Small intestine (tissue), 7 donors: ENCODE measurements around the gene HDAC9. TPM values are rescaled to one million over a fixed set of nuclear protein-coding genes. Genes with fewer than 3 reads are reported as not detected.

Experiments used
- DNase-seq, 2 donors: peaks; one replicate each; pipeline versions ENCODE4 v3.0.0 to v3.0.0-alpha.2; 2013
- FAIRE-seq: peaks from 2 replicates; lab custom pipeline; 2012; peaks lifted over from hg19 to GRCh38; lab: Jason Lieb, UNC
- H3K27ac ChIP-seq, 3 donors: one replicate each; pipeline ENCODE4 v1.5.1; 2013; ENCODE audit warnings: low read length in 2 of 3, mild to moderate bottlenecking in 2 of 3, control low read depth in 1 of 3, inconsistent platforms in 1 of 3, low read depth in 1 of 3, moderate library complexity in 1 of 3
- H3K27me3 ChIP-seq, 3 donors: one replicate each; pipeline ENCODE4 v1.6.1; 2013; ENCODE audit warnings: low read length in 3 of 3, inconsistent platforms in 1 of 3; ENCODE audit not compliant: control insufficient read depth in 3 of 3, insufficient read depth in 3 of 3
- H3K36me3 ChIP-seq, 3 donors: one replicate each; pipeline ENCODE4 v1.6.1; 2013; ENCODE audit warnings: low read length in 3 of 3, inconsistent platforms in 1 of 3, low read depth in 1 of 3, mild to moderate bottlenecking in 1 of 3, moderate library complexity in 1 of 3; ENCODE audit not compliant: control insufficient read depth in 3 of 3, insufficient read depth in 2 of 3
- H3K4me1 ChIP-seq, 3 donors: one replicate each; pipeline ENCODE4 v1.6.1; 2013; ENCODE audit warnings: low read length in 2 of 3, inconsistent platforms in 1 of 3, low read depth in 1 of 3, mild to moderate bottlenecking in 1 of 3, moderate library complexity in 1 of 3; ENCODE audit not compliant: control insufficient read depth in 3 of 3, insufficient read depth in 2 of 3
- H3K4me3 ChIP-seq, 3 donors: one replicate each; pipeline ENCODE4 v1.5.1; 2013; ENCODE audit warnings: low read length in 3 of 3, control low read depth in 1 of 3, inconsistent platforms in 1 of 3, low read depth in 1 of 3, mild to moderate bottlenecking in 1 of 3, moderate library complexity in 1 of 3
- H3K9me3 ChIP-seq, 2 donors: one replicate each; pipeline ENCODE4 v1.6.1; 2013; ENCODE audit warnings: low read depth in 1 of 2, low read length in 1 of 2; ENCODE audit not compliant: control insufficient read depth in 2 of 2, insufficient read depth in 1 of 2
- WGBS, 3 donors: extraction: QIAGEN DNeasy Blood & Tissue Kit; methylation state at CpG; one replicate each; pipeline ENCODE4 v1.1.7; 2013; 5-methylcytosine and 5-hydroxymethylcytosine counted together
- polyA plus RNA-seq, 4 donors: library from polyadenylated mRNA; stranded (reverse) in 3 of 4; unstranded in 1 of 4; fragments of 200-250 nt in 3 of 4; fragments of 120-200 nt in 1 of 4; gene quantifications; one replicate each; pipeline versions ENCODE4 v1.2.1 to v1.2.3, GENCODE V29; 2013
- donor health status: healthy with polysubstance abuse.
- donor health status: control.
- donor health status: control.
- donor health status: Bipolar disorder and iron deficiency.
- donor health status: healthy.

HDAC9 gene
- polyA plus RNA-seq, 4 donors: 2.2 to 2.7 (median 2.7) TPM; not detected in 1

GRCh38 chr7:19015098-19015497, 519.5 kb downstream of the HDAC9 start:
- no peaks in the 10 kb centered on the region for H3K4me1 ChIP-seq
- FAIRE-seq (no peak), DNase-seq (no peak)
- H3K27me3 ChIP-seq: no peaks in the 10 kb centered on the region
- peaks cover 0 to 5% of the 10 kb centered on the region in 2 donors for H3K9me3 ChIP-seq
- 90 to 92% (median 91%) methylated on average over 3 of the region's 3 CpGs for WGBS, 3 donors
- H3K36me3 ChIP-seq: no peaks in the 10 kb centered on the region
- H3K27ac ChIP-seq: no peak overlapping the region
- no peak overlapping the region for H3K4me3 ChIP-seq

GRCh38 chr7:19016140-19016539, 520.6 kb downstream of the HDAC9 start:
- Histone ChIP-seq H3K9me3 (peaks cover 0 to 5% of the 10 kb centered on the region in 2 donors), H3K27ac (no peak overlapping the region), H3K36me3 (no peaks in the 10 kb centered on the region), H3K27me3 (no peaks in the 10 kb centered on the region), H3K4me3 (no peak overlapping the region), H3K4me1 (no peaks in the 10 kb centered on the region)
- DNase-seq (no peak), FAIRE-seq (no peak)
- 79 to 86% (median 86%) methylated on average over 1 of the region's 1 CpG for WGBS, 3 donors

- Histone ChIP-seq H3K4me1 (no peaks in the 10 kb centered on the region), H3K27me3 (no peaks in the 10 kb centered on the region), H3K27ac (no peak overlapping the region), H3K9me3 (peaks cover 2 to 5% of the 10 kb centered on the region in 2 donors), H3K36me3 (no peaks in the 10 kb centered on the region), H3K4me3 (no peak overlapping the region)
- FAIRE-seq (no peak), DNase-seq (no peak)
- 55 to 77% (median 60%) methylated on average over 1 of the region's 1 CpG for WGBS, 3 donors
These were observed 521.8 kb downstream of the HDAC9 start for GRCh38 chr7:19017374-19017773.

- H3K9me3 ChIP-seq: peaks cover 2 to 5% of the 10 kb centered on the region in 2 donors
- DNase-seq: no peak
- no peak for FAIRE-seq
- no peak overlapping the region for H3K27ac ChIP-seq
- WGBS, 3 donors: 72 to 73% (median 73%) methylated on average over 2 of the region's 2 CpGs
- H3K4me1 ChIP-seq: no peaks in the 10 kb centered on the region
- no peaks in the 10 kb centered on the region for H3K36me3 ChIP-seq
- no peaks in the 10 kb centered on the region for H3K27me3 ChIP-seq
- H3K4me3 ChIP-seq: no peak overlapping the region
These were observed 524.5 kb downstream of the HDAC9 start for GRCh38 chr7:19020062-19020461.

GRCh38 chr7:19020711-19021110, 525.2 kb downstream of the HDAC9 start:
- 53 to 76% (median 59%) methylated on average over 2 of the region's 2 CpGs for WGBS, 3 donors
- FAIRE-seq: no peak

GRCh38 chr7:19023477-19023876, 527.9 kb downstream of the HDAC9 start:
- H3K4me3 ChIP-seq: no peak overlapping the region
- H3K27me3 ChIP-seq: no peaks in the 10 kb centered on the region
- FAIRE-seq: no peak
- H3K4me1 ChIP-seq: no peaks in the 10 kb centered on the region
- peaks cover 0 to 2% of the 10 kb centered on the region in 2 donors for H3K9me3 ChIP-seq
- no peak for DNase-seq
- 68 to 75% (median 73%) methylated on average over 3 of the region's 3 CpGs for WGBS, 3 donors
- no peaks in the 10 kb centered on the region for H3K36me3 ChIP-seq
- no peak overlapping the region for H3K27ac ChIP-seq

More at GRCh38 chr7:19020711-19021110, 525.2 kb downstream of the HDAC9 start:
- H3K9me3 ChIP-seq: peaks cover 2 to 4% of the 10 kb centered on the region in 2 donors
- DNase-seq: no peak
- H3K4me1 ChIP-seq: no peaks in the 10 kb centered on the region
- H3K36me3 ChIP-seq: no peaks in the 10 kb centered on the region
- no peak overlapping the region for H3K4me3 ChIP-seq
- no peaks in the 10 kb centered on the region for H3K27me3 ChIP-seq
- no peak overlapping the region for H3K27ac ChIP-seq

DNA sequence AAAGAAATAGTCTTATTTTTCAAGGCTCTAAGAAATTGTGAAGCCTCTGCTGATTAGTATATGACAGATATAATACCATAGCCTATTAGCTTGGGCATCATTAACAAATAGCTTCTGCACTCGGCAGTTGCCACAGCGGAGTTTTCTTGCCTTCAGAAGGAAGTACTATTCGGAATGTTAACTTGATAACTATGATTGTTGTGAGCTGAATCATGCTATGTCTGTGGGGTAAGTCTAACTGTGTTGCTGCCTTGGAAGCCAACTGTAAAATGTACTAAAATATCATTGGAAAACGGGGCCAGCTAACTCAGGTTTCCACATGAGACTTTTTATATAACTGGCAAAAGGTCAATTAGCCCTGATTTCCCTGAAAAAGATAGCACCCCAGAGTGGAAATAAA, 528.7 kb downstream of the HDAC9 start:
- Histone ChIP-seq H3K4me1 (no peaks in the 10 kb centered on the region), H3K27ac (no peak overlapping the region), H3K27me3 (no peaks in the 10 kb centered on the region), H3K4me3 (no peak overlapping the region), H3K9me3 (peaks cover 0 to 2% of the 10 kb centered on the region in 2 donors), H3K36me3 (no peaks in the 10 kb centered on the region)
- FAIRE-seq (no peak), DNase-seq (no peak)
- WGBS, 3 donors: 40 to 75% (median 60%) methylated on average over 4 of the region's 4 CpGs

DNA sequence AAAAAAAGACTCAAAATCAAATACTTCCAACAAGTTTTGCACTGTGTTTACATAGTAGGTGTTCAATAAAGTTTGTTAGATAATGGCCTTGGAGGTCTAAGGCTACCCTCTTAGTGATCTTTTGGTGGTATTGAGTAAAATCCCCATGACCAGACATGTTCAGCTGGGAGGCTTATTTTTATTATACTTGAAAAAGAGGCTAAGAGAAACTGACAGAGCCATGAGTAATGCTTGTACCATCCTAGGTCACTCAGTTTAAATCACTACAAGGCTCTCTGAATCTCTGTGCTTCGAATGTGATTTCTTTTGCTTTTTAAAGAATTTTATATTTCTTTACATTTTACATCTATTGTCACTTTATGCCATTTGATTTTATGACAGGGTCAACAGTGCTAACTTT, 531.3 kb downstream of the HDAC9 start:
- no peaks in the 10 kb centered on the region for H3K36me3 ChIP-seq
- no peaks in the 10 kb centered on the region for H3K4me1 ChIP-seq
- no peaks in the 10 kb centered on the region for H3K27me3 ChIP-seq
- no peak for DNase-seq
- peaks cover 0 to 2% of the 10 kb centered on the region in 2 donors for H3K9me3 ChIP-seq
- H3K4me3 ChIP-seq: no peak overlapping the region
- no peak overlapping the region for H3K27ac ChIP-seq
- no peak for FAIRE-seq
- 35 to 60% (median 35%) methylated on average over 1 of the region's 1 CpG for WGBS, 3 donors

DNA sequence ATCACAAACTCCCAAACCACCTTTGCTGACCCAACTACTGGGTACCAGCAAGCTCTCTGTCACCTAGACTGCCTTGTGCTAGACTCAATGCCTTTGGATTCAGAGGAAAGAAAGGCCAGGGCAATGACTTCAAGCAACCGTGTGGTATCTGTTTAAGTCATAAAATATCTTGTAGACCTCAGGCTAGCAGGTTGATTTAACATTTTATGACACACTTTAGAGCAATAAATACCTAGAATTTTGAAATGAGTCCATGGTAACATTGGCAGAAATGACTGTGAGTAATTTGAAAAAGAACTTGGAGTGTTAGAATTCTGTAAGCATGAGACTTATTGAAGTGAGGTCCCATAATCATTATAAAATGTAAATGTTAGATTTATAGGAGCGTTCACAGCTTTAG, 534.7 kb downstream of the HDAC9 start:
- Histone ChIP-seq H3K9me3 (no peaks in the 10 kb centered on the region), H3K36me3 (no peaks in the 10 kb centered on the region), H3K4me3 (no peak overlapping the region), H3K4me1 (no peaks in the 10 kb centered on the region), H3K27ac (no peak overlapping the region), H3K27me3 (no peaks in the 10 kb centered on the region)
- DNase-seq: no peak
- WGBS, 3 donors: 22 to 61% (median 37%) methylated on average over 2 of the region's 2 CpGs
- FAIRE-seq: no peak
